DND-41 (cell line): Measurements from ENCODE around the gene PCDH19.

ENCODE experiments used
- CTCF ChIP-seq: IDR thresholded peaks from 2 replicates; pipeline ENCODE4 v1.5.1; 2012; ENCODE audit warnings: borderline replicate concordance, low read length, moderate library complexity, mild to moderate bottlenecking; ENCODE audit not compliant: poor library complexity, severe bottlenecking; ENCODE audit errors: extremely low read depth
- EZH2 ChIP-seq: IDR thresholded peaks from 3 replicates; pipeline ENCODE4 v1.6.1; 2012; ENCODE audit warnings: borderline replicate concordance, low read depth, mild to moderate bottlenecking, moderate library complexity, low read length, inconsistent platforms; ENCODE audit not compliant: severe bottlenecking

GRCh38 chrX:100355680-100356079 is 54.4 kb downstream of the PCDH19 start:
- TF ChIP-seq CTCF: no peak
- no peak for TF ChIP-seq EZH2
